ENCODE measurements around the gene FOXF1. TPM values are rescaled to one million over a fixed set of nuclear protein-coding genes. Genes with fewer than 3 reads are reported as not detected.
A peak's percentile ranks its signal among the peaks of the same experiment; 100 is the strongest.

FOXF1 gene
- total RNA-seq, 1 donor from 2014 or later, result 46.4 TPM

DNA sequence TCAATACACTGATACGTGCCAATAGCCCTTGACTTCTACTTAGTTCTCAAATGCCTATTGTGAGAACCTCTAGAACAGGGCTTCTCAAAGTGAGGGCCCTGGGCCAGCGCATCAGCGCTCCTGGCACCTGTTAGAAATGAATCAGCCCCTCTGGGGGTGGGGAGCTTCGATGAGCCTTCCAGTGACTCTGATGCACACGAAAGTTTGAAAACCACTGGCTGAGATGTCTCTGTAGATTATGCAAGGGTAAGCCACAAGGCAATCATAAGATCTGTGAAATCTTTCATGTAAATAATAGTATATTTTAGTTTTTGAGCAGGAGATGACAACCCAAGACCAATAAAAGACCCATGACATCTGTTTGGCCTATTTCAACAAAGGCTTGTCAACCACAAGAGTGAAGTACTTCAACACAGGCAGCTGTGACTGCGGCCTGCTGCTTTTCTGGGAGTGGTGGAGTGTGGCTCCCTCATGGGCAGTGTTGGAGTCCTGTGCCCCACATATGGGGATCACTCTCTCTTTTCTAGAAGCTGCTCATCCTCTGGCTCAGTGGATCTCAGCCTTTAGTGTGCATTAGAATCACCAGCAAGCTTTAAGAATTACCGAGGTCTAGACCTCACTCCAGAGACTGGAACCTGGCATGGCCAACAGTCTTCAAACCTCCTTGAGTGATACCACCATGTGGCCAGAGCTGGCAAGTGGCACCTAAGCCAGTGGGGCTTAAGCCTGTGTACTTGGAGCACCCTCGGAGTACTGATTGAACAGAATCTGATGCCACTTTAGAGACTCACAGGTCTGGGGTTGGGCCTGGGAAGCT is 39.0 kb downstream of the FOXF1 start:
- H3K9me3 ChIP-seq, result no peaks in the 10 kb centered on the region
- peaks cover 27% of the 10 kb centered on the region for H3K36me3 ChIP-seq

GRCh38 chr16:86549893-86550190 is 39.5 kb downstream of the FOXF1 start:
- H3K27ac ChIP-seq, result no peak overlapping the region
- intact Hi-C loops (cut with DNase I), result no loop called here
- no peaks in the 10 kb centered on the region for H3K27me3 ChIP-seq
- DNase-seq (no peak), ATAC-seq (peak; percentile 18)
- no peak overlapping the region for H3K4me3 ChIP-seq
- no peak for TF ChIP-seq CTCF (IDR thresholded peaks at IDR 0.05)
- peaks cover 8% of the 10 kb centered on the region for H3K4me1 ChIP-seq
- peaks cover 26% of the 10 kb centered on the region for H3K36me3 ChIP-seq
- H3K9me3 ChIP-seq, result no peaks in the 10 kb centered on the region

More for the DNA sequence above, 39.0 kb downstream of the FOXF1 start:
- no peak for DNase-seq
- Histone ChIP-seq H3K27ac (no peak overlapping the region), H3K4me1 (peaks cover 4% of the 10 kb centered on the region), H3K27me3 (no peaks in the 10 kb centered on the region), H3K4me3 (no peak overlapping the region)
- no peak for TF ChIP-seq CTCF (IDR thresholded peaks at IDR 0.05)
- ATAC-seq, result no peak
- intact Hi-C loops (cut with DNase I), result no loop called here

GRCh38 chr16:86550281-86550680 is 40.0 kb downstream of the FOXF1 start:
- DNase-seq, result no peak
- Histone ChIP-seq H3K9me3 (no peaks in the 10 kb centered on the region), H3K27me3 (no peaks in the 10 kb centered on the region), H3K4me1 (peaks cover 8% of the 10 kb centered on the region), H3K36me3 (peaks cover 25% of the 10 kb centered on the region), H3K4me3 (no peak overlapping the region), H3K27ac (no peak overlapping the region)
- no peak for ATAC-seq
- TF ChIP-seq CTCF (IDR thresholded peaks at IDR 0.05), result no peak
- intact Hi-C loops (cut with DNase I), result no loop called here

DNA sequence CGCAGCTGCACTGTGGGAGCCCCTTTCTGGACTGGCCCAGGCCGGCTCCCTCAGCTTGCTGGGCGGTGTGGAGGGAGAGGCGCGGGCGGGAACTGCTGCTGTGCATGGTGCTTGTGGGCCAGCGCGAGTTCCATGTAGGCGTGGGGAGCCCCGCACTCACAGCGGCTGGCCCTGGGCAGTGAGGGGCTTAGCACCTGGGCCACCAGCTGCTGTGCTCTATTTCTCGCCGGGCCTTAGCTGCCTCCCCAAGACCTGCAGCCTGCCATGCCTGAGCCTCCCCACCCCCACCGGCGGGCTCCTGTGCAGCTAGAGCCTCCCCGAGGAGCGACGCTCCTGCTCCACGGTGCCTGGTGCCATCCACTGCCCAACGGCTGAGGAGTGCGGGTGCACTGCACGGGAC is 43.0 kb downstream of the FOXF1 start:
- Histone ChIP-seq H3K27ac (no peak overlapping the region), H3K9me3 (no peaks in the 10 kb centered on the region), H3K27me3 (peaks cover 7% of the 10 kb centered on the region), H3K4me1 (peaks cover 12% of the 10 kb centered on the region), H3K36me3 (peaks cover 8% of the 10 kb centered on the region), H3K4me3 (no peak overlapping the region)
- ATAC-seq, result no peak
- no peak for TF ChIP-seq CTCF (IDR thresholded peaks at IDR 0.05)
- DNase-seq, result peak; percentile 62
- intact Hi-C loops (cut with DNase I), result no loop called here

- no peak for TF ChIP-seq CTCF (IDR thresholded peaks at IDR 0.05)
- intact Hi-C loops (cut with DNase I), result no loop called here
- no peak for DNase-seq
These were observed 44.2 kb downstream of the FOXF1 start for GRCh38 chr16:86554599-86554916.

More at GRCh38 chr16:86554599-86554916, 44.2 kb downstream of the FOXF1 start:
- Histone ChIP-seq H3K4me1 (peaks cover 12% of the 10 kb centered on the region), H3K27ac (peak overlapping the region; percentile 89), H3K9me3 (no peaks in the 10 kb centered on the region), H3K36me3 (peaks cover 8% of the 10 kb centered on the region), H3K4me3 (peak overlapping the region; percentile 71), H3K27me3 (peaks cover 13% of the 10 kb centered on the region)
- ATAC-seq, result no peak

Measured in upper lobe of right lung (tissue), 1 donor.